ENCODE results near the gene PLTP. TPM values are rescaled to one million over a fixed set of nuclear protein-coding genes. Genes with fewer than 3 reads are reported as not detected.

Gene PLTP
- total RNA-seq, 2 donors from 2014 or later: 92.1 to 123 TPM

DNA sequence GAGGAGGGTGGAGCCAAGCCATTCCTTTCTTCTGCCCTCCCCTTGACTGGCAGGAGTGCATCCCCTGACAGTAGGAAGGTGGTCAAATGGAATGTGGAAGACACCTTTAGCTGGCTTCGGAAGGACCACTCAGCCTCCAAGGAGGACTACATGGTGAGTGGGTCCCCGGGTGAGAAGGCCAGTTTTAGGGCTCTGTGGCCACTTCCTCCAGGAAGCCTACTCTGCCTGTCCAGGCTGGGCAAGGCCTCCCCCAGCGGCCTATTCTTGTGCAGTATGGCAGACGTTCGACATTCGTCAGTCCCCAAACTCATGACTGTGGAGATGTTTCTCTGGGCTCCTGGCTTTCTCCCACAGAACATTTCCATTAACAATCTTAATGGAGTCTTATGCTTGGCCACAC lies 31.7 kb upstream of the PLTP start:
- 94 to 98% methylated on average over 6 of the region's 6 CpGs for WGBS, 2 experiments (ENCODE audit: insufficient coverage in 1 of 2, insufficient read length in 1 of 2)
- Mint-ChIP-seq H3K4me3 (no peak overlapping the region), H3K27me3 (ENCODE audit: insufficient read depth) (no peaks in the 10 kb centered on the region), H3K27ac (no peak overlapping the region), H3K4me1 (peaks cover 2% of the 10 kb centered on the region), H3K9me3 (no peaks in the 10 kb centered on the region), H3K36me3 (ENCODE audit: low read depth) (peaks cover 55% of the 10 kb centered on the region)
- H3K36me3 ChIP-seq (ENCODE audit: control insufficient read depth, insufficient read depth, low read length): peaks cover 64% of the 10 kb centered on the region
- no peak overlapping the region for H3K9ac ChIP-seq (ENCODE audit: extremely low read depth, low read length, poor library complexity, severe bottlenecking)
- DNase-seq: no peak
- no peaks in the 10 kb centered on the region for H3K4me1 ChIP-seq (ENCODE audit: control insufficient read depth, insufficient read depth, low read length)
- H3K9me3 ChIP-seq (ENCODE audit: control insufficient read depth, low read length): no peaks in the 10 kb centered on the region
- TF ChIP-seq, protein P1, sequence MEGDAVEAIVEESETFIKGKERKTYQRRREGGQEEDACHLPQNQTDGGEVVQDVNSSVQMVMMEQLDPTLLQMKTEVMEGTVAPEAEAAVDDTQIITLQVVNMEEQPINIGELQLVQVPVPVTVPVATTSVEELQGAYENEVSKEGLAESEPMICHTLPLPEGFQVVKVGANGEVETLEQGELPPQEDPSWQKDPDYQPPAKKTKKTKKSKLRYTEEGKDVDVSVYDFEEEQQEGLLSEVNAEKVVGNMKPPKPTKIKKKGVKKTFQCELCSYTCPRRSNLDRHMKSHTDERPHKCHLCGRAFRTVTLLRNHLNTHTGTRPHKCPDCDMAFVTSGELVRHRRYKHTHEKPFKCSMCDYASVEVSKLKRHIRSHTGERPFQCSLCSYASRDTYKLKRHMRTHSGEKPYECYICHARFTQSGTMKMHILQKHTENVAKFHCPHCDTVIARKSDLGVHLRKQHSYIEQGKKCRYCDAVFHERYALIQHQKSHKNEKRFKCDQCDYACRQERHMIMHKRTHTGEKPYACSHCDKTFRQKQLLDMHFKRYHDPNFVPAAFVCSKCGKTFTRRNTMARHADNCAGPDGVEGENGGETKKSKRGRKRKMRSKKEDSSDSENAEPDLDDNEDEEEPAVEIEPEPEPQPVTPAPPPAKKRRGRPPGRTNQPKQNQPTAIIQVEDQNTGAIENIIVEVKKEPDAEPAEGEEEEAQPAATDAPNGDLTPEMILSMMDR (conservative IDR thresholded peaks at IDR 0.05): no peak
- no peak overlapping the region for H3K27ac ChIP-seq (ENCODE audit: low read depth, low read length)
- H3K27me3 ChIP-seq (ENCODE audit: control insufficient read depth, insufficient read depth, low read length, poor library complexity, severe bottlenecking): no peaks in the 10 kb centered on the region
- H3K4me3 ChIP-seq (ENCODE audit: low read length): no peak overlapping the region

DNA sequence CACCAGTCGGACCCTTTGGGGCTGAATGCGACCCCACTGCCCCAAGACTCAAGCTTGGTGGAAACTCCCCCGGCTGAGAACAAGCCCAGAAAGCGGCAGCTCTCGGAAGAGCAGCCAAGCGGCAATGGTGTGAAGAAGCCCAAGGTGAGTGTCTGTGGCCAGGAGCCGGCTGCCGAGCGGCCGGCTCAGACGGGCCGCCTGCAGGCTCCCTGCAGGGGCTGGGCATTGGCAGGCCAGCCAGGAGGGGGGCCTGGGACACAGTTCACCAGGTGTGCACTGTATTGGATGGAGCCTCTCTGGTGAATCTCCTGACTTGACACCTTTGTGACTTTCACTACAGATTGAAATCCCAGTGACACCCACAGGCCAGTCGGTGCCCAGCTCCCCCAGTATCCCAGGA lies 28.5 kb upstream of the PLTP start:
- H3K4me3 ChIP-seq (ENCODE audit: low read length): no peak overlapping the region
- no peak overlapping the region for H3K27ac ChIP-seq (ENCODE audit: low read depth, low read length)
- 91 to 97% methylated on average over 12 to 13 of the region's 13 CpGs for WGBS, 2 experiments (ENCODE audit: insufficient coverage in 1 of 2, insufficient read length in 1 of 2)

DNA sequence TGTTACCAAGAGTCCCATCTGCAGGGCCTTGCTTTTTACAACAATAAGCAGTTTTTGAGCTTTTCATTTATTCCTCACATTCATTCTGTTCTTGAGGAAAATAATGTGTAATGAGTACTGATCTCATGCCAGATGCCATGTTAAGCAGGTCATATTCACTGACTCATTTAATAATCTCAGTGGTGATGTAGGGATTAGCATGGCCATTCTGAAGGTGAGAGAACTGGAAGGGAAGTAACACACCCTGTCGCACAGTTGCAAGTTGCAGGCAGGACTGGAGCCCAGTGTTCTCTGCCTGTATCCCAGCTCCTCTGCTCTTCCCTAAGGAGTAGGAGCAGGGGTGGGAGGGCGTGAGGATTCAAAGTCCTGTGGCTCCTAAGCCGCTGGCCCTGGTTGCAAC lies 28.1 kb upstream of the PLTP start:
- no peaks in the 10 kb centered on the region for H3K27me3 ChIP-seq (ENCODE audit: control insufficient read depth, insufficient read depth, low read length, poor library complexity, severe bottlenecking)
- H3K4me1 ChIP-seq (ENCODE audit: control insufficient read depth, insufficient read depth, low read length): peaks cover 14% of the 10 kb centered on the region
- H3K4me3 Mint-ChIP-seq: no peak overlapping the region
- H3K9me3 ChIP-seq (ENCODE audit: control insufficient read depth, low read length): no peaks in the 10 kb centered on the region
- WGBS, 2 experiments (ENCODE audit: insufficient coverage in 1 of 2, insufficient read length in 1 of 2): 95% methylated on average over 3 of the region's 3 CpGs
- peaks cover 20% of the 10 kb centered on the region for H3K4me1 Mint-ChIP-seq
- no peaks in the 10 kb centered on the region for H3K27me3 Mint-ChIP-seq (ENCODE audit: insufficient read depth)
- peaks cover 57% of the 10 kb centered on the region for H3K36me3 Mint-ChIP-seq (ENCODE audit: low read depth)
- no peak overlapping the region for H3K27ac ChIP-seq (ENCODE audit: low read depth, low read length)
- TF ChIP-seq, protein P1 (conservative IDR thresholded peaks at IDR 0.05): no peak
- peaks cover 61% of the 10 kb centered on the region for H3K36me3 ChIP-seq (ENCODE audit: control insufficient read depth, insufficient read depth, low read length)
- H3K9me3 Mint-ChIP-seq: no peaks in the 10 kb centered on the region
- H3K4me3 ChIP-seq (ENCODE audit: low read length): no peak overlapping the region
- no peak for DNase-seq
- no peak overlapping the region for H3K27ac Mint-ChIP-seq
- no peak overlapping the region for H3K9ac ChIP-seq (ENCODE audit: extremely low read depth, low read length, poor library complexity, severe bottlenecking)

More for the DNA sequence above, 28.5 kb upstream of the PLTP start:
- peaks cover 14% of the 10 kb centered on the region for H3K4me1 ChIP-seq (ENCODE audit: control insufficient read depth, insufficient read depth, low read length)
- Mint-ChIP-seq H3K36me3 (ENCODE audit: low read depth) (peaks cover 61% of the 10 kb centered on the region), H3K4me3 (no peak overlapping the region), H3K9me3 (no peaks in the 10 kb centered on the region), H3K27me3 (ENCODE audit: insufficient read depth) (no peaks in the 10 kb centered on the region), H3K27ac (no peak overlapping the region), H3K4me1 (peaks cover 20% of the 10 kb centered on the region)
- no peak for DNase-seq
- H3K9ac ChIP-seq (ENCODE audit: extremely low read depth, low read length, poor library complexity, severe bottlenecking): no peak overlapping the region
- no peaks in the 10 kb centered on the region for H3K27me3 ChIP-seq (ENCODE audit: control insufficient read depth, insufficient read depth, low read length, poor library complexity, severe bottlenecking)
- H3K36me3 ChIP-seq (ENCODE audit: control insufficient read depth, insufficient read depth, low read length): peaks cover 64% of the 10 kb centered on the region
- H3K9me3 ChIP-seq (ENCODE audit: control insufficient read depth, low read length): no peaks in the 10 kb centered on the region
- TF ChIP-seq, protein P1 (conservative IDR thresholded peaks at IDR 0.05): no peak
